Colonic mucosa (tissue), 4 donors: ENCODE measurements around the gene GPANK1. TPM values are rescaled to one million over a fixed set of nuclear protein-coding genes. Genes with fewer than 3 reads are reported as not detected.

Experiments
- DNase-seq: peaks from one replicate; pipeline ENCODE4 v3.0.0-alpha.2; 2020
- H3K27ac ChIP-seq: fragments of 200-600 bp; one replicate; pipeline ENCODE4 v1.8.0; 2021
- H3K27me3 ChIP-seq: fragments of 200-600 bp; one replicate; pipeline ENCODE4 v1.8.0; 2021
- H3K36me3 ChIP-seq: fragments of 200-600 bp; one replicate; pipeline ENCODE4 v1.8.0; 2021
- H3K4me1 ChIP-seq: fragments of 200-600 bp; one replicate; pipeline ENCODE4 v1.8.0; 2021; ENCODE audit warnings: mild to moderate bottlenecking
- H3K4me3 ChIP-seq: fragments of 200-600 bp; one replicate; pipeline ENCODE4 v1.8.0; 2021
- H3K9ac ChIP-seq, 2 donors: one replicate each; pipeline ENCODE4 v1.7.0; 2013; ENCODE audit warnings: control low read depth in 2 of 2, low read depth in 2 of 2, low read length in 2 of 2
- H3K9me3 ChIP-seq: fragments of 200-600 bp; one replicate; pipeline ENCODE4 v1.8.0; 2021
- intact Hi-C: fragments of 100-400 bp; cut with DNase I; formaldehyde crosslinking; loops from one replicate; pipeline ENCODE4 v1.14.1; 2022
- total RNA-seq, 2 donors: library from RNA; stranded (reverse); fragmentation: NEBNext Ultra II Directional in 1 of 2; extraction: Animal tissue kit (Norgen Biotek cat#: 25700) in 1 of 2; gene quantifications; one replicate each; pipeline ENCODE4 v1.2.1, GENCODE V29; 2021
- TF ChIP-seq, protein P1 (sequence below): fragments of 200-600 bp; IDR thresholded peaks from one replicate; pipeline ENCODE4 v1.8.0; 2022; ENCODE audit warnings: antibody characterized with exemption, mild to moderate bottlenecking
- donor health status: healthy.
- donor health status: DM: no; HTN: no; CAD: no.
- donor health status: DM: no; HTN: no; CAD: no.

Gene GPANK1
- total RNA-seq, 2 donors from 2014 or later: 11.0 to 14.9 TPM

DNA sequence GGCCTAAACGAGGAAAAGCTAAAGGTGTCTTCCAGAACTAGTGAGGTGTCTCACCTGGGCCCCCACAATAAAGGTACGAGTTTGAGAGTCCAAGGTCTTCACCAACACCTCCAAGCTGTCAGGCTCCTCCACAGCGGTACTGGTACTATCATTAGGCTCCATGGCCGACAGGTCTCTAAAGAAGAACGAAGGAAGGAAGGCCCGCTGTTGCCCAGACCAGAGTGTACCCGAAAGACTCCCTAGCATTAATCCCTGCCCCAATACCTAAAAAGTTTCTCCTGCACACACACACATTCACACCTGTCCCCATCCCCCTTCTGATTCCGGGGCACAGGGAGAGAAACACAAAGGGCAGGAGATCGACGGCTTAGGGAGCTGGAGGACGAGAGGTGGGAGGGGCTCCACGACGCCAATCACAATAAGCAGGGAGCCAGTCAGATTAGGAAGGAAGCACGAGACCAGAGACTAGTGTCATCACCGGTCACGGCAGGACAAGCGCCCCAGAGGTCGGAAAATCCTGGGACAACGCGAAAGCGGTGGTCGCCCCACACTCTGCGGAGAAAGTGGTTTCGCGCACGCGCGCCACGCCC lies 13.1 kb downstream of the GPANK1 start:
- Histone ChIP-seq H3K9ac (peak overlapping the region; percentile 82 to 98), H3K4me1 (peaks cover 18% of the 10 kb centered on the region), H3K27me3 (no peaks in the 10 kb centered on the region), H3K36me3 (peaks cover 22% of the 10 kb centered on the region), H3K27ac (peak overlapping the region; percentile 96), H3K9me3 (no peaks in the 10 kb centered on the region), H3K4me3 (peak overlapping the region; percentile 59)
- intact Hi-C loops: no loop called here
- DNase-seq: peak; percentile 78
- TF ChIP-seq, protein P1, sequence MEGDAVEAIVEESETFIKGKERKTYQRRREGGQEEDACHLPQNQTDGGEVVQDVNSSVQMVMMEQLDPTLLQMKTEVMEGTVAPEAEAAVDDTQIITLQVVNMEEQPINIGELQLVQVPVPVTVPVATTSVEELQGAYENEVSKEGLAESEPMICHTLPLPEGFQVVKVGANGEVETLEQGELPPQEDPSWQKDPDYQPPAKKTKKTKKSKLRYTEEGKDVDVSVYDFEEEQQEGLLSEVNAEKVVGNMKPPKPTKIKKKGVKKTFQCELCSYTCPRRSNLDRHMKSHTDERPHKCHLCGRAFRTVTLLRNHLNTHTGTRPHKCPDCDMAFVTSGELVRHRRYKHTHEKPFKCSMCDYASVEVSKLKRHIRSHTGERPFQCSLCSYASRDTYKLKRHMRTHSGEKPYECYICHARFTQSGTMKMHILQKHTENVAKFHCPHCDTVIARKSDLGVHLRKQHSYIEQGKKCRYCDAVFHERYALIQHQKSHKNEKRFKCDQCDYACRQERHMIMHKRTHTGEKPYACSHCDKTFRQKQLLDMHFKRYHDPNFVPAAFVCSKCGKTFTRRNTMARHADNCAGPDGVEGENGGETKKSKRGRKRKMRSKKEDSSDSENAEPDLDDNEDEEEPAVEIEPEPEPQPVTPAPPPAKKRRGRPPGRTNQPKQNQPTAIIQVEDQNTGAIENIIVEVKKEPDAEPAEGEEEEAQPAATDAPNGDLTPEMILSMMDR: no peak

DNA sequence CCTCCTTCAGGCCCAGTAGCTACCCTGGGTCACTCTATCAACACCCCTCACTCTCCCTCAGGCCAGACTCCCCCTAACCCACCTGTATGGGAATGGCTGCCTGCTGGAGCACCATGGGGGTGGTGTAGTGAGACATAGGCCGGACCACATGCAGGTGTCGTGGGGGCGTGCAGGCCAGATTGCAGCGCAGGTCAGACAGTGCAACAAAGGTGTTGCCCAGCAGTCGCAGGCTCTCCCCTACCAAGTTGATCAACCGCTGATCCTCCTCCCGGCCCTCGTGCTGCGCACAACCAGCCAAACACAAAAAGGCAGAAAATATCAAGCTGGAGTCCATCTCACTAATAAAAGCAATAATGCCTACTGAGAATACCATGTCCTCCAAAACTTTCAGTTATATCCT lies 19.5 kb downstream of the GPANK1 start:
- intact Hi-C loops: no loop called here
- H3K4me1 ChIP-seq: no peaks in the 10 kb centered on the region
- H3K27ac ChIP-seq: no peak overlapping the region
- no peak overlapping the region for H3K4me3 ChIP-seq
- peaks cover 48% of the 10 kb centered on the region for H3K36me3 ChIP-seq
- no peak for DNase-seq
- no peak overlapping the region for H3K9ac ChIP-seq
- H3K27me3 ChIP-seq: no peaks in the 10 kb centered on the region
- TF ChIP-seq, protein P1: no peak
- H3K9me3 ChIP-seq: no peaks in the 10 kb centered on the region

DNA sequence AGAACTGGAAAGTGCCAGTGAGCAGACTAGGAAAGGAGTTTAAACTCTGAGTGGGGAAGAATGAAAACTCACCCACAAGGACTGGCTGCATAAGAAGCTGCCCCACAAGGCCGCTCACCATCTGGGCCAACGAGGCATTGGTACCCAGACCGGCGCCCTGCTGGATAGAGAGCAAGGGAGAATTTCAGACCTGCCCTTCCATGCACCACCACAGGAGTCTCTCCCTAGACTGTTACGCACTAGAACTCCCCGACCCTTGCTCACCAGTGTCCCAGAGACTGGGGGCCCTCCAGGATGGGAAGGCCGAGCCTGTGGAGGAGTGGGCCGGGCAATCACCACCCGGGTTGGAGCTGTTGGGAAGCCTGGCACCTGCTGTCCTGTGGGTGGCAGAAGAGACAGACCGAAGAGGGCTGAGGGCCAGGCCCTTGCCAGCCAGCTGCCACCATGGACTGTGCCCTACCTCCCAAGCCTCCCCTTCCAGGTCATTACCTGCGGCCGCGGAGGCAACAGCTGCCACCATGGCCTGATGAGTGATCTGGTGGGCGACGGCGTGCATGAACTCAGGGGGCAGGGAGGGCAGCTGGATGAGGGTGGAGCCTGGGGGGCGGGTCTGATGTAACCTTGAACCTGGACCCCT lies 20.9 kb downstream of the GPANK1 start:
- Histone ChIP-seq H3K36me3 (peaks cover 43% of the 10 kb centered on the region), H3K9me3 (no peaks in the 10 kb centered on the region), H3K27ac (no peak overlapping the region), H3K27me3 (no peaks in the 10 kb centered on the region), H3K4me3 (no peak overlapping the region), H3K4me1 (no peaks in the 10 kb centered on the region), H3K9ac (no peak overlapping the region)
- DNase-seq: no peak
- TF ChIP-seq, protein P1: no peak
- intact Hi-C loops: no loop called here

DNA sequence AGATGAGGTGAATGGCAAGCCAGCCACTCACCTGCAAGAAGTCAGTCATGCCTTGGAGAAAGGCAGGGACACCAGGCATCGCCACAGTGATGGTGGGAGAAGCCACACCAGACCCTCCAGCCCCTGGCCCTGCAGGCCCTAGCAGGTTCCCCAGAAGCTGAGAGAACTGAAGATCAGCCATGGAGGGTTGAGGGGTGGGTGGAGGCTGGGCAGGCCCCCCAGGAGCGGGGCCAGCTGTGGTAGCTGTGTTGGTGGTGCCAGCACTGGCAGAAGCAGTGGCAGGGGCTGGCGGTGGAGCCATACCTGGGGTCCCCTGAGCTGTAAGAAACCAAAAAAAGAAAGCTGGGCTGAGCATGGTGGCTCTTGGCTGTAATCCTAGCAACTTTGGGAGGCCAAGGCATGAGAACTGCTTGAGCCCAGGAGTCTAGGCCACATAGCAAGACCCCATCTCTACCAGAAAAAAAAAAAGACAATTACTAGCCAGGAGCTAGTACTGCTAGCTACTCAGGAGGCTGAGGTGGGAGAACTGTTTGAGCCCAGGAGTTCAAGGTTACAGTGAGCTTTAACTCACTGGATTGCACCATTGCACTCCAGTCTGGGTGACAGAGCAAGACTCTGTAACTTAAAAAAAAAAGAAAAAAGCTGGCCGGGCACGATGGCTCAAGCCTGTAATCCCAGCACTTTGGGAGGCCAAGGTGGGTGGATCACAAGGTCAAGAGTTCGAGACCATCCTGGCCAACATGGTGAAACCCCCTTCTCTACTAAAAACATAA lies 21.8 kb downstream of the GPANK1 start:
- H3K27me3 ChIP-seq: no peaks in the 10 kb centered on the region
- H3K4me1 ChIP-seq: no peaks in the 10 kb centered on the region
- DNase-seq: no peak
- peaks cover 33% of the 10 kb centered on the region for H3K36me3 ChIP-seq
- no peak overlapping the region for H3K27ac ChIP-seq
- no peak overlapping the region for H3K9ac ChIP-seq
- intact Hi-C loops: no loop called here
- no peak overlapping the region for H3K4me3 ChIP-seq
- H3K9me3 ChIP-seq: no peaks in the 10 kb centered on the region
- TF ChIP-seq, protein P1: no peak

DNA sequence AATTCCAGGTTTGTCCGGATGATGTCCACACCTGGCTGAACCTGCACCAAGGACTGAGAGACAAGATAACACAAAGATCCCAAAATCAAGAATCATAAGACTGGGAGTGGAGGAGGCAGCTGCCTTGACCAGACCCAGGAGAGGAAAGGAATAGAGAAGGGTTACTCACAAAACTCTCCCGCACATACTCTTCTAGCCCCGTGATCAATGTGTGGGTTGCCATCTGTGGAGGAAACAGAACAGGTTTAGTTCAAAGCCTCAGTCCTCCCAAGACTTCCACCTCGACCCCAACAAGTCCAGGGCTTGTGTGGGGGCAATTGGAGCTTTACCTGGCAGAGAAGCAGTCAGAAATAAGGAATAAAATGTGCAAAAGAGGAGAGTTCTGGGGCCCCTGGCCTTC lies 23.4 kb downstream of the GPANK1 start:
- TF ChIP-seq, protein P1: no peak
- H3K4me3 ChIP-seq: no peak overlapping the region
- no peaks in the 10 kb centered on the region for H3K9me3 ChIP-seq
- intact Hi-C loops: no loop called here
- DNase-seq: no peak
- peaks cover 33% of the 10 kb centered on the region for H3K36me3 ChIP-seq
- H3K27ac ChIP-seq: no peak overlapping the region
- H3K9ac ChIP-seq: no peak overlapping the region
- H3K4me1 ChIP-seq: no peaks in the 10 kb centered on the region
- H3K27me3 ChIP-seq: no peaks in the 10 kb centered on the region
